Stimulated activated CD8-positive, alpha-beta memory T cell treated with anti-CD3 and anti-CD28 coated beads, Interleukin-12 subunit alpha, Interleukin-12 subunit beta, amount 100 ng/mL, for 4 hours (primary cell): ENCODE measurements around the gene PSMA5.
"Not testable (repeated sequence)": the region's sequence is repeated elsewhere in the genome, so short reads cannot be mapped to it uniquely, and the experiment has no call there.

Experiments
- DNase-seq: peaks from one replicate; pipeline ENCODE4 v3.0.0-alpha.2; 2020; ENCODE audit warnings: low read depth

Gene PSMA5

GRCh38 chr1:109426281-109427170 is at the start of gene PSMA5:
TSS of gene PSMA5 (minus strand) at chr1:109426448. CDS start at chr1:109426330, 118 bp downstream.
- DNase-seq: peak; percentile 90

GRCh38 chr1:109475261-109475660 is 49.0 kb upstream of the PSMA5 start:
- DNase-seq: no peak

GRCh38 chr1:109474697-109475096 is 48.4 kb upstream of the PSMA5 start:
- no peak for DNase-seq

GRCh38 chr1:109473284-109474057 is 47.2 kb upstream of the PSMA5 start:
- not testable (repeated sequence) for DNase-seq

- DNase-seq: no peak
Measured at GRCh38 chr1:109472779-109473178, 46.5 kb upstream of the PSMA5 start.

GRCh38 chr1:109470245-109470644 is 44.0 kb upstream of the PSMA5 start:
- no peak for DNase-seq

- no peak for DNase-seq
Measured at GRCh38 chr1:109468903-109469302, 42.7 kb upstream of the PSMA5 start.

- DNase-seq: no peak
Measured at GRCh38 chr1:109468061-109468460, 41.8 kb upstream of the PSMA5 start.

- DNase-seq: no peak
Measured at GRCh38 chr1:109467301-109467777, 41.1 kb upstream of the PSMA5 start.

- no peak for DNase-seq
Measured at GRCh38 chr1:109466452-109467300, 40.4 kb upstream of the PSMA5 start, which contains the start of gene SYPL2. TSS of gene SYPL2 (plus strand) at chr1:109466546. CDS start at chr1:109466844, 298 bp downstream.

- DNase-seq: no peak
Measured at GRCh38 chr1:109466125-109466451, 39.8 kb upstream of the PSMA5 start.

GRCh38 chr1:109457819-109458218 is 31.6 kb upstream of the PSMA5 start:
- no peak for DNase-seq

- DNase-seq: no peak
Measured at GRCh38 chr1:109454497-109455133, 28.4 kb upstream of the PSMA5 start.

GRCh38 chr1:109447524-109447923 is 21.3 kb upstream of the PSMA5 start:
- DNase-seq: no peak

GRCh38 chr1:109445949-109446695 is 19.9 kb upstream of the PSMA5 start:
- DNase-seq: not testable (repeated sequence)

GRCh38 chr1:109444346-109444745 is 18.1 kb upstream of the PSMA5 start:
- DNase-seq: no peak

- no peak for DNase-seq
Measured at GRCh38 chr1:109443476-109443875, 17.2 kb upstream of the PSMA5 start.

GRCh38 chr1:109441069-109441468 is 14.8 kb upstream of the PSMA5 start:
- no peak for DNase-seq

GRCh38 chr1:109438798-109439297 is 12.6 kb upstream of the PSMA5 start:
- DNase-seq: no peak

GRCh38 chr1:109434484-109434883 is 8.2 kb upstream of the PSMA5 start:
- no peak for DNase-seq

GRCh38 chr1:109433322-109433721 is 7.1 kb upstream of the PSMA5 start:
- no peak for DNase-seq
